IPS DF 4.7 (cell line): ENCODE results near the gene GFAP.

Source experiments
- DNase-seq: peaks from one replicate; pipeline ENCODE4 v3.0.0-alpha.2; 2013; ENCODE audit warnings: low spot score; ENCODE audit errors: extremely low read depth

The GFAP gene

GRCh38 chr17:44865931-44866330 is 49.4 kb downstream of the GFAP start:
- no peak for DNase-seq

GRCh38 chr17:44865231-44865660 is 50.1 kb downstream of the GFAP start:
- DNase-seq = peak; percentile 79

GRCh38 chr17:44864831-44865230 is 50.5 kb downstream of the GFAP start:
- DNase-seq = no peak

GRCh38 chr17:44863061-44863918 is 52.0 kb downstream of the GFAP start:
- no peak for DNase-seq

- no peak for DNase-seq
These were observed 52.9 kb downstream of the GFAP start for GRCh38 chr17:44862278-44862914.

- DNase-seq = no peak
These were observed 55.6 kb downstream of the GFAP start for GRCh38 chr17:44859701-44860100.

- DNase-seq = no peak
These were observed 61.1 kb downstream of the GFAP start for GRCh38 chr17:44854192-44854591.
